ENCODE results near the gene TCERG1L. TPM values are rescaled to one million over a fixed set of nuclear protein-coding genes. Genes with fewer than 3 reads are reported as not detected.
A peak's percentile ranks its signal among the peaks of the same experiment; 100 is the strongest.

The TCERG1L gene
- total and polyA plus RNA-seq, 2 experiments from 2014 or later, result not detected

DNA sequence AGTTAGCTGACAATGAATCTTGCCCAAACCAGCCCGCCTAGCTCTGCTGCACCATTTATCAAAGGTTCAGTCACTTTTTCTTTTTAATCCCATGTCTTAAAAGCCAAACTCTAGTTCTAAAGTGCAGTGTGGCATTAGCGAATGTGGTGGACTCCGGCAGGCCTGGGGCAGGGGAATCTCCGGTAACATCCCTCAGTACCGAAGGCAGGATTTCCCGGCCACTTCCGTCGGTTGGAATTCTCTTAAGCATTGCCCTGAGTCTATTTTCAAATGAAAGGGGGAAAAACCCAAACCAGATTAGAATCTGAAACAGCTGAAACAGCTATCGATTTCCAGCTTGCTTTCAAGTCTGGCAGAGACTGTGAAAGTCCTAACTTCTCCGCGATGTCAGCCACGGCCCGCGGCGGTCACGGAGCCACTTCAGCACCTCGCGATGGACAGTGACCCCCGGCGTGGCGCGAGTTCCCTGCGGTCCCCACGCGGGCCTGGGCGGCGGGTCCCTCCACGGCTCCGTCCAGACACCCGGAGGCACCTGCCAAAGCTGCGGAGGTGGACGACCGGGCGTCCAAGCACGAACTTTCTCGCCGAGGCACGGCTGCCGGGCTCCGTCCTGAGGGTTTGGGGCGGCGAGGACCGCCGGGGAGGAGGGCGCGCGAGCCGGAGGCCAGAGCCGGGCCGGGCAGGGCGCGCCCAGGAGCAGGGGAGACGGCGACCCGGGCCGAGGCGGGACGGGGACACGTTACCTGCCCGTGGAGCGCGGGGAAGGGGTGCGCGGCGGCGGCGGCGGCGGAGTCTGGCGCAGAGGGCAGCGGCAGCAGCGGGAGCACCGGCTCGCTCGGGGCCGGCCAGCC is 745 bp downstream of the TCERG1L start:
- Histone ChIP-seq H3K27ac (no peak overlapping the region), H3K27me3 (replicated peaks; ENCODE audit: insufficient read depth) (peaks cover 14% of the 10 kb centered on the region), H3K79me2 (ENCODE audit: insufficient read depth) (no peaks in the 10 kb centered on the region), H3K4me2 (ENCODE audit: unreplicated experiment) (no peak overlapping the region), H3K36me3 (ENCODE audit: low read depth) (no peaks in the 10 kb centered on the region), H2AFZ (no peak overlapping the region), H3K9ac (no peak overlapping the region), H3K9me3 (ENCODE audit: low read depth) (no peaks in the 10 kb centered on the region), H3K9me2 (ENCODE audit: insufficient read depth) (no peaks in the 10 kb centered on the region), H4K20me1 (ENCODE audit: insufficient read depth) (no peaks in the 10 kb centered on the region), H3K4me1 (ENCODE audit: insufficient read depth) (no peaks in the 10 kb centered on the region), H3K4me3 (no peak overlapping the region), H3F3A (ENCODE audit: insufficient read depth) (no peaks in the 10 kb centered on the region)
- TF ChIP-seq EZH2 (IDR thresholded peaks at IDR 0.05; ENCODE audit: insufficient read depth, poor library complexity, severe bottlenecking) (no peak), EZH2phosphoT487 (IDR thresholded peaks at IDR 0.05; ENCODE audit: insufficient read depth, low read depth) (no peak)
- in situ Hi-C loops (cut with MboI), result no loop called here
- WGBS, 2 experiments (ENCODE audit: low coverage in 1 of 2, low lambda C conversion rate in 2 of 2, missing lambda C conversion rate in 2 of 2), result 6 to 9% methylated on average over 45 to 62 of the region's 76 CpGs
- DNase-seq, result no peak

DNA sequence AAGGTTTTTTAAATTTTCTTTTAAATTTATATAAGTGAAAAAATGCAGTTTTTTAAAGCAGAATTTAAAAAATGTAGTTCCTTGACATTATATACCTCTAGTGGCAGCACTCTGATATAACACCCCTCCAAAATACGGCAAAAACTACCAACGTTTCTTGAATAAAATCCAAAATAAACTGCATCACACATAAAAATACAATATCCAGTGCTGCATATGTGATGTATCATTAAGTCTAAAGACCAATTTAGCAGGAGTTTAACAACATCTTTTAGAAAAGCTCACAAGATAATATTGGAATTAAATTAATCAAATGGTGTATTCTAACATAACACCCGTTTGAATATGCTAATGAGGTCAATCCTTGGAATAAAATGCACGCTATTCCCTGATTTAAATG is 1.4 kb downstream of the TCERG1L start:
- peak; percentile 25 for DNase-seq
- Histone ChIP-seq H3K4me3 (no peak overlapping the region), H3F3A (ENCODE audit: insufficient read depth) (no peaks in the 10 kb centered on the region), H3K9ac (no peak overlapping the region), H3K4me2 (ENCODE audit: unreplicated experiment) (no peak overlapping the region), H3K27me3 (replicated peaks; ENCODE audit: insufficient read depth) (peaks cover 14% of the 10 kb centered on the region), H3K36me3 (ENCODE audit: low read depth) (no peaks in the 10 kb centered on the region), H3K27ac (no peak overlapping the region), H3K9me2 (ENCODE audit: insufficient read depth) (no peaks in the 10 kb centered on the region), H3K79me2 (ENCODE audit: insufficient read depth) (no peaks in the 10 kb centered on the region), H3K9me3 (ENCODE audit: low read depth) (no peaks in the 10 kb centered on the region), H2AFZ (no peak overlapping the region), H4K20me1 (ENCODE audit: insufficient read depth) (no peaks in the 10 kb centered on the region), H3K4me1 (ENCODE audit: insufficient read depth) (no peaks in the 10 kb centered on the region)
- TF ChIP-seq EZH2phosphoT487 (IDR thresholded peaks at IDR 0.05; ENCODE audit: insufficient read depth, low read depth) (no peak), EZH2 (IDR thresholded peaks at IDR 0.05; ENCODE audit: insufficient read depth, poor library complexity, severe bottlenecking) (peak; percentile 0)
- WGBS, 2 experiments (ENCODE audit: low coverage in 1 of 2, low lambda C conversion rate in 2 of 2, missing lambda C conversion rate in 2 of 2), result 1 to 3% methylated on average over 4 of the region's 4 CpGs
- in situ Hi-C loops (cut with MboI), result no loop called here

DNA sequence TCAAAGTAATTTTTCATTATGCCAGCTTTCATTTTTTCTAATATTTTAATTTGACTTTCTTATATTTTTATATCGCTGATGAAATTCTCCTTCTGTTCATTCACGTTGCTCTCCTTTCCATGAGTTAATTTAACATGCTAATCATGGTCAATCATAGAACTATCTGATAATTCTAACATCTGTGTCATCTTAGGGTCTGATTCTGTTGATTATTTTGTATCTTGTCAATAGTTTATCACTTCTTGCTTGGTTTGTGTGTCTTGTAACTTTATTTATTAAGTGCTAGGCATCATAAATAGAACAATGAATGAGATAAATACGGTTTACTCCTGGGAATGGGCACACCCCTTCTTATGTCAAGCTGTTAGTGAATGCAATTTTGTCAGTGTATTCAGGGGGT is 11.0 kb downstream of the TCERG1L start:
- Histone ChIP-seq H3F3A (ENCODE audit: insufficient read depth) (no peaks in the 10 kb centered on the region), H3K4me2 (ENCODE audit: unreplicated experiment) (no peak overlapping the region), H3K4me1 (ENCODE audit: insufficient read depth) (no peaks in the 10 kb centered on the region), H3K79me2 (ENCODE audit: insufficient read depth) (no peaks in the 10 kb centered on the region), H3K4me3 (no peak overlapping the region), H3K27me3 (replicated peaks; ENCODE audit: insufficient read depth) (no peaks in the 10 kb centered on the region), H2AFZ (no peak overlapping the region), H3K9me3 (ENCODE audit: low read depth) (peaks cover 3% of the 10 kb centered on the region), H3K9me2 (ENCODE audit: insufficient read depth) (no peaks in the 10 kb centered on the region), H4K20me1 (ENCODE audit: insufficient read depth) (no peaks in the 10 kb centered on the region), H3K27ac (no peak overlapping the region), H3K9ac (no peak overlapping the region), H3K36me3 (ENCODE audit: low read depth) (no peaks in the 10 kb centered on the region)
- TF ChIP-seq EZH2phosphoT487 (IDR thresholded peaks at IDR 0.05; ENCODE audit: insufficient read depth, low read depth) (no peak), EZH2 (IDR thresholded peaks at IDR 0.05; ENCODE audit: insufficient read depth, poor library complexity, severe bottlenecking) (no peak)
- in situ Hi-C loops (cut with MboI), result no loop called here
- no peak for DNase-seq
- WGBS, 2 experiments (ENCODE audit: low coverage in 1 of 2, low lambda C conversion rate in 2 of 2, missing lambda C conversion rate in 2 of 2), result 14 to 16% methylated on average over 3 of the region's 3 CpGs

DNA sequence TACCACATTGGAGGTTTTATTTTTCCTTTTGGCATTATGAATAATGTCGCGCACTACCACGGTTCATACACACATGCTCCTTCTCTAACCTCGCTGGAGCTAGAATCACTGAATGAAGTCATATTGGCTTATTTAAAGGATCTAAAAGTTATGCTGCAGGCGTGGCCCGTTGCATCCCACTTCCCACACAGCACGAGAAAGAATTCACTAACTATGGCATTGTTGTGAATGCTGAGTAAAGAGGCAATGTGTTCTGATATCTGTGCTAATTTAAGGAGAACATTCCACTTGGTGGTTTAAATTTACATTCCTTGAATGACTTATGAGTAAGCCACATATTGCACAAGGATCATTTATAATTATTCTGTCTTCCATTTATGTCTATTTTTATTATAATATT is 20.7 kb downstream of the TCERG1L start:
- in situ Hi-C loops (cut with MboI), result no loop called here
- Histone ChIP-seq H3F3A (ENCODE audit: insufficient read depth) (no peaks in the 10 kb centered on the region), H4K20me1 (ENCODE audit: insufficient read depth) (no peaks in the 10 kb centered on the region), H3K27me3 (replicated peaks; ENCODE audit: insufficient read depth) (no peaks in the 10 kb centered on the region), H3K4me1 (ENCODE audit: insufficient read depth) (no peaks in the 10 kb centered on the region), H3K9me3 (ENCODE audit: low read depth) (no peaks in the 10 kb centered on the region), H2AFZ (no peak overlapping the region), H3K79me2 (ENCODE audit: insufficient read depth) (no peaks in the 10 kb centered on the region), H3K9ac (no peak overlapping the region), H3K27ac (no peak overlapping the region), H3K9me2 (ENCODE audit: insufficient read depth) (no peaks in the 10 kb centered on the region), H3K4me2 (ENCODE audit: unreplicated experiment) (no peak overlapping the region), H3K4me3 (no peak overlapping the region), H3K36me3 (ENCODE audit: low read depth) (no peaks in the 10 kb centered on the region)
- TF ChIP-seq EZH2 (IDR thresholded peaks at IDR 0.05; ENCODE audit: insufficient read depth, poor library complexity, severe bottlenecking), result no peak
- TF ChIP-seq EZH2phosphoT487 (IDR thresholded peaks at IDR 0.05; ENCODE audit: insufficient read depth, low read depth), result no peak
- DNase-seq, result no peak
- 43 to 48% methylated on average over 7 of the region's 7 CpGs for WGBS, 2 experiments (ENCODE audit: low coverage in 1 of 2, low lambda C conversion rate in 2 of 2, missing lambda C conversion rate in 2 of 2)
